ENCODE results near the gene ST3GAL3.

ST3GAL3 gene

GRCh38 chr1:43668956-43669355, 38.4 kb upstream of the ST3GAL3 start:
- Mint-ChIP-seq H3K9me3 (no peaks in the 10 kb centered on the region), H3K4me1 (peaks cover 15% of the 10 kb centered on the region), H3K27me3 (ENCODE audit: low read depth, poor library complexity) (no peaks in the 10 kb centered on the region), H3K36me3 (ENCODE audit: low read depth) (peaks cover 89% of the 10 kb centered on the region), H3K4me3 (no peak overlapping the region), H3K27ac (peak overlapping the region; percentile 17)
- TF ChIP-seq, protein P1, sequence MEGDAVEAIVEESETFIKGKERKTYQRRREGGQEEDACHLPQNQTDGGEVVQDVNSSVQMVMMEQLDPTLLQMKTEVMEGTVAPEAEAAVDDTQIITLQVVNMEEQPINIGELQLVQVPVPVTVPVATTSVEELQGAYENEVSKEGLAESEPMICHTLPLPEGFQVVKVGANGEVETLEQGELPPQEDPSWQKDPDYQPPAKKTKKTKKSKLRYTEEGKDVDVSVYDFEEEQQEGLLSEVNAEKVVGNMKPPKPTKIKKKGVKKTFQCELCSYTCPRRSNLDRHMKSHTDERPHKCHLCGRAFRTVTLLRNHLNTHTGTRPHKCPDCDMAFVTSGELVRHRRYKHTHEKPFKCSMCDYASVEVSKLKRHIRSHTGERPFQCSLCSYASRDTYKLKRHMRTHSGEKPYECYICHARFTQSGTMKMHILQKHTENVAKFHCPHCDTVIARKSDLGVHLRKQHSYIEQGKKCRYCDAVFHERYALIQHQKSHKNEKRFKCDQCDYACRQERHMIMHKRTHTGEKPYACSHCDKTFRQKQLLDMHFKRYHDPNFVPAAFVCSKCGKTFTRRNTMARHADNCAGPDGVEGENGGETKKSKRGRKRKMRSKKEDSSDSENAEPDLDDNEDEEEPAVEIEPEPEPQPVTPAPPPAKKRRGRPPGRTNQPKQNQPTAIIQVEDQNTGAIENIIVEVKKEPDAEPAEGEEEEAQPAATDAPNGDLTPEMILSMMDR (IDR thresholded peaks at IDR 0.05), result no peak
- no peak for DNase-seq

DNA sequence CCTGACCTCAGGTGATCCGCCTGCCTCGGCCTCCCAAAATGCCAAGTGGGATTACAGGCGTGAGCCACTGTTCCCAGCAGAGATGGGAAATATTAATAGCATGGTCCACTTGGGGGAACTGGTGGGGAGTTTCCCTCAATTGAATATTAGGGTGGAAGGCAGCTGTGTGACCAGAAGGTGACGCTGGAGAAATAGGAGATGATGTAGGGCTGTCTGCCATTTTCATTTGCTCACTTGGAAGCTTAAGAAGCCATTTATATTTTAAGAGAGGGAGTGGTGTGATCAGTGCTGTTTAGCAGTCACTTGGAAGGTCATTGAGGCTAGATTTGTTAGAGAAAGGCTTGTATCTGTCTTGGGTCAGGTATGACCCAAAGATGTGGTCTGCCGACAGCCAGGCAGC, 37.5 kb upstream of the ST3GAL3 start:
- no peaks in the 10 kb centered on the region for H3K27me3 Mint-ChIP-seq (ENCODE audit: low read depth, poor library complexity)
- H3K36me3 Mint-ChIP-seq (ENCODE audit: low read depth), result peaks cover 87% of the 10 kb centered on the region
- DNase-seq, result no peak
- no peak overlapping the region for H3K27ac Mint-ChIP-seq
- TF ChIP-seq, protein P1 (IDR thresholded peaks at IDR 0.05), result no peak
- H3K9me3 Mint-ChIP-seq, result no peaks in the 10 kb centered on the region
- H3K4me3 Mint-ChIP-seq, result no peak overlapping the region
- H3K4me1 Mint-ChIP-seq, result peaks cover 15% of the 10 kb centered on the region

- Mint-ChIP-seq H3K4me3 (no peak overlapping the region), H3K27me3 (ENCODE audit: low read depth, poor library complexity) (no peaks in the 10 kb centered on the region), H3K9me3 (no peaks in the 10 kb centered on the region), H3K4me1 (peaks cover 10% of the 10 kb centered on the region), H3K27ac (peak overlapping the region; percentile 45), H3K36me3 (ENCODE audit: low read depth) (peaks cover 82% of the 10 kb centered on the region)
- TF ChIP-seq, protein P1 (IDR thresholded peaks at IDR 0.05), result no peak
- DNase-seq, result no peak
Observed at GRCh38 chr1:43671193-43671592, 36.1 kb upstream of the ST3GAL3 start.

DNA sequence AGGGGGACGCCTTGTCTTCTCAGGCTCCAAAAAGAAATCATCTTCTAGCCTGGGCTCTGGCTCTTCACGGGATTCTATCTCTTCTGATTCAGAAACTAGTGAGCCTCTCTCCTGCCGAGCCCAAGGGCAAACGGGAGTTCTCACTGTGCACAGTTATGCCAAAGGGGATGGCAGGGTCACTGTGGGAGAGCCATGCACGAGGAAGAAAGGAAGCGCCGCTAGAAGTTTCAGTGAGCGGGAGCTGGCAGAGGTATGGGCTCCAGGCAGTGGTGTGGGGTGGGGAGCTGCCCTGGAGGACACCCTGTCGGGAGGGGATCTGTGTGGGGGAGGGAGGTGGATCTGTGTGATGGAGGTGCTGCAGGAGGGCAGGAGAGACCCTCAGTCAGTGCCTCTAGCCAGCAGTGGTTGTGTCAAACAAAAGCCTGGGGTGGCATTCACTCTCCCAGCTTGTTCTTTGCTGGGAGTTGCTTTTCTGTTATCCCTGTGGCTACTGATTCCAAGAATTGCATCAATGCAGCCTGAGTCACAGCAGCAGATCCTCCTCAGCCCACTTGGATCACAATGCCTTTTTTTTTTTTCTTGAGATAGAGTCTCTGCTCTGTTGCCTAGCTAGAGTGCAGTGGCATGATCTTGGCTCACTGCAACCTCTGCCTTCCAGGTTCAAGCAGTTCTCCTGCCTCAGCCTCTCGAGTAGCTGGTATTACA, 35.6 kb upstream of the ST3GAL3 start:
- no peak for DNase-seq
- H3K27ac Mint-ChIP-seq, result peak overlapping the region; percentile 39
- H3K36me3 Mint-ChIP-seq (ENCODE audit: low read depth), result peaks cover 77% of the 10 kb centered on the region
- no peaks in the 10 kb centered on the region for H3K9me3 Mint-ChIP-seq
- TF ChIP-seq, protein P1 (IDR thresholded peaks at IDR 0.05), result no peak
- no peak overlapping the region for H3K4me3 Mint-ChIP-seq
- peaks cover 6% of the 10 kb centered on the region for H3K4me1 Mint-ChIP-seq
- H3K27me3 Mint-ChIP-seq (ENCODE audit: low read depth, poor library complexity), result no peaks in the 10 kb centered on the region

DNA sequence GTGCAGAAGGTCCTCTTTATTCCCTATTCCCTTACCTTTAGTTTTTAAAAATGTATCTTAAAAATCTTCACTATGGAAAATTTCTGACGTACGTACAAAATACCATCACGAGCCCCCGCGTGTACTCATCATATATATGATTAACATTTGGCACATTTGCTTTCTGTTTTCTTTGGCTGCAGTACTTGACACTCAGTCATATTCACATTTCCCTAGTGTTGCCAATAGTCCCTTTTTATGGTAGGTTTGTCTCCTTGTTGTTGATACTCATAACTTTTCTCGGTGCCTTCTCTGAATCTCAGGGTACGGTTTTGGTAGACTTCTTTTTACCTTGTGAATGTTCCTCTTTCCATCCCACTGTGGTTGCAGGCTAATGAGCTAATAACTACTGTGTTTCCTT, 34.1 kb upstream of the ST3GAL3 start:
- no peak overlapping the region for H3K4me3 Mint-ChIP-seq
- no peak overlapping the region for H3K27ac Mint-ChIP-seq
- TF ChIP-seq, protein P1 (IDR thresholded peaks at IDR 0.05), result no peak
- H3K36me3 Mint-ChIP-seq (ENCODE audit: low read depth), result peaks cover 73% of the 10 kb centered on the region
- H3K27me3 Mint-ChIP-seq (ENCODE audit: low read depth, poor library complexity), result no peaks in the 10 kb centered on the region
- no peaks in the 10 kb centered on the region for H3K4me1 Mint-ChIP-seq
- no peaks in the 10 kb centered on the region for H3K9me3 Mint-ChIP-seq
- no peak for DNase-seq

GRCh38 chr1:43678940-43679339, 28.4 kb upstream of the ST3GAL3 start:
- Mint-ChIP-seq H3K4me3 (no peak overlapping the region), H3K4me1 (no peaks in the 10 kb centered on the region), H3K9me3 (no peaks in the 10 kb centered on the region), H3K27me3 (ENCODE audit: low read depth, poor library complexity) (no peaks in the 10 kb centered on the region), H3K36me3 (ENCODE audit: low read depth) (peaks cover 55% of the 10 kb centered on the region), H3K27ac (peak overlapping the region; percentile 23)
- DNase-seq, result no peak
- TF ChIP-seq, protein P1 (IDR thresholded peaks at IDR 0.05), result no peak
